ENCODE data around the gene TPH2.

The TPH2 gene

DNA sequence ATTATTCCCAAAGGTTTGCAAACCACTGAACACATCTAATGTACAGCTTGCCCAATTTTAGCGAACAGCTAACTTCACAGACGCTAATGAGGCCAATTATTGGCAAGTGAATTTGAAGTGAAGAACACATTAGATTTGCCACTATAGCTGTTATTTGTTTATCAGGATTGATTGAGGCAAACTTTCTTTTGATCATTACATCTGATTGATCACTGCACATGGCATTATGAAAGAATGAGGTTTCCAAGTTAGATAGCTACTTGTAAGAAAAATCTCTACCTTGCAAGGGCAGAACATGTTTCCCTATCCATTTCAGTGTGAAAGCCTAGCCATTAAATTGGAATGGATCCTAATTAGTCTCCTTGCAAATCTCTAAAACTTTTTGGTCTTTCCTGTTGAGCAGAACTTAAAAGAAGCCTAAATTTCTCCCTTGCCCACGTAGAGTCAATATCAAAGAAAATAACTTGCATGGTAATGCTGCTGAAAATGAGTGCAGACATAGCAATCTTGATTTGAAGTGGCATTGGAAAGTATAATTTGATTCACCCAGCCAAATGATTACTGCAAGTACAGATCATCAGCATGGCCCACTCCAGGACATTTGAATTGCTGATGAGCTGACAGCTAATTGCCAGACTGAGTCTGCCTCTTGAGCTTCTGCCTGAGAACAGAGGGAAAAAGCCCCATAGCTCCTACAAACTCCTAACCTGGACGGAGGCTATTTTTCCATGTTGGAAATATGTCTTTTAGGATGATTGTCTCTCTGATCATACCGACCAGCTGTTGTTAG is 98.6 kb downstream of the TPH2 start:
- H3K4me3 ChIP-seq (IDR thresholded peaks at IDR 0.05; ENCODE audit: insufficient read depth, low read depth, low read length), result no peak overlapping the region
- H3K4me1 ChIP-seq (ENCODE audit: low read depth, poor library complexity, severe bottlenecking), result no peaks in the 10 kb centered on the region
- H3K36me3 ChIP-seq (ENCODE audit: insufficient read depth), result no peaks in the 10 kb centered on the region
- H3K9ac ChIP-seq, result no peak overlapping the region
- TF ChIP-seq, protein P1, sequence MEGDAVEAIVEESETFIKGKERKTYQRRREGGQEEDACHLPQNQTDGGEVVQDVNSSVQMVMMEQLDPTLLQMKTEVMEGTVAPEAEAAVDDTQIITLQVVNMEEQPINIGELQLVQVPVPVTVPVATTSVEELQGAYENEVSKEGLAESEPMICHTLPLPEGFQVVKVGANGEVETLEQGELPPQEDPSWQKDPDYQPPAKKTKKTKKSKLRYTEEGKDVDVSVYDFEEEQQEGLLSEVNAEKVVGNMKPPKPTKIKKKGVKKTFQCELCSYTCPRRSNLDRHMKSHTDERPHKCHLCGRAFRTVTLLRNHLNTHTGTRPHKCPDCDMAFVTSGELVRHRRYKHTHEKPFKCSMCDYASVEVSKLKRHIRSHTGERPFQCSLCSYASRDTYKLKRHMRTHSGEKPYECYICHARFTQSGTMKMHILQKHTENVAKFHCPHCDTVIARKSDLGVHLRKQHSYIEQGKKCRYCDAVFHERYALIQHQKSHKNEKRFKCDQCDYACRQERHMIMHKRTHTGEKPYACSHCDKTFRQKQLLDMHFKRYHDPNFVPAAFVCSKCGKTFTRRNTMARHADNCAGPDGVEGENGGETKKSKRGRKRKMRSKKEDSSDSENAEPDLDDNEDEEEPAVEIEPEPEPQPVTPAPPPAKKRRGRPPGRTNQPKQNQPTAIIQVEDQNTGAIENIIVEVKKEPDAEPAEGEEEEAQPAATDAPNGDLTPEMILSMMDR (conservative IDR thresholded peaks at IDR 0.05; ENCODE audit: low read depth, low read length), result no peak
- H3K27ac ChIP-seq, result no peak overlapping the region
- H3K79me2 ChIP-seq (ENCODE audit: insufficient read depth, low read depth), result no peaks in the 10 kb centered on the region
- H3K27me3 ChIP-seq (ENCODE audit: insufficient read depth, low read depth), result no peaks in the 10 kb centered on the region
- no peak overlapping the region for H2AFZ ChIP-seq (ENCODE audit: low read depth)
- H3K4me2 ChIP-seq, result no peak overlapping the region
- no peaks in the 10 kb centered on the region for H4K20me1 ChIP-seq (ENCODE audit: insufficient read depth)

- no peak overlapping the region for H3K9ac ChIP-seq
- H2AFZ ChIP-seq (ENCODE audit: low read depth), result no peak overlapping the region
- H3K79me2 ChIP-seq (ENCODE audit: insufficient read depth, low read depth), result no peaks in the 10 kb centered on the region
- H3K36me3 ChIP-seq (ENCODE audit: insufficient read depth), result no peaks in the 10 kb centered on the region
- H3K4me3 ChIP-seq (IDR thresholded peaks at IDR 0.05; ENCODE audit: insufficient read depth, low read depth, low read length), result no peak overlapping the region
- H3K27me3 ChIP-seq (ENCODE audit: insufficient read depth, low read depth), result no peaks in the 10 kb centered on the region
- no peaks in the 10 kb centered on the region for H3K4me1 ChIP-seq (ENCODE audit: low read depth, poor library complexity, severe bottlenecking)
- no peak overlapping the region for H3K27ac ChIP-seq
- TF ChIP-seq, protein P1 (conservative IDR thresholded peaks at IDR 0.05; ENCODE audit: low read depth, low read length), result no peak
- no peaks in the 10 kb centered on the region for H4K20me1 ChIP-seq (ENCODE audit: insufficient read depth)
- H3K4me2 ChIP-seq, result no peak overlapping the region
Measured at GRCh38 chr12:72041811-72042210, 103.2 kb downstream of the TPH2 start.

- Histone ChIP-seq H3K4me1 (ENCODE audit: low read depth, poor library complexity, severe bottlenecking) (no peaks in the 10 kb centered on the region), H3K27me3 (ENCODE audit: insufficient read depth, low read depth) (no peaks in the 10 kb centered on the region), H2AFZ (ENCODE audit: low read depth) (no peak overlapping the region), H3K9ac (no peak overlapping the region), H3K4me2 (no peak overlapping the region), H4K20me1 (ENCODE audit: insufficient read depth) (no peaks in the 10 kb centered on the region), H3K4me3 (IDR thresholded peaks at IDR 0.05; ENCODE audit: insufficient read depth, low read depth, low read length) (no peak overlapping the region), H3K27ac (no peak overlapping the region), H3K79me2 (ENCODE audit: insufficient read depth, low read depth) (no peaks in the 10 kb centered on the region), H3K36me3 (ENCODE audit: insufficient read depth) (no peaks in the 10 kb centered on the region)
- TF ChIP-seq, protein P1 (conservative IDR thresholded peaks at IDR 0.05; ENCODE audit: low read depth, low read length), result no peak
Measured at GRCh38 chr12:72053604-72054003, 115.0 kb downstream of the TPH2 start.

GRCh38 chr12:72054511-72054910 is 115.9 kb downstream of the TPH2 start:
- TF ChIP-seq, protein P1 (conservative IDR thresholded peaks at IDR 0.05; ENCODE audit: low read depth, low read length), result no peak
- no peaks in the 10 kb centered on the region for H3K4me1 ChIP-seq (ENCODE audit: low read depth, poor library complexity, severe bottlenecking)
- H2AFZ ChIP-seq (ENCODE audit: low read depth), result no peak overlapping the region
- no peaks in the 10 kb centered on the region for H3K79me2 ChIP-seq (ENCODE audit: insufficient read depth, low read depth)
- no peak overlapping the region for H3K27ac ChIP-seq
- no peaks in the 10 kb centered on the region for H4K20me1 ChIP-seq (ENCODE audit: insufficient read depth)
- no peaks in the 10 kb centered on the region for H3K36me3 ChIP-seq (ENCODE audit: insufficient read depth)
- H3K4me2 ChIP-seq, result no peak overlapping the region
- H3K27me3 ChIP-seq (ENCODE audit: insufficient read depth, low read depth), result no peaks in the 10 kb centered on the region
- no peak overlapping the region for H3K4me3 ChIP-seq (IDR thresholded peaks at IDR 0.05; ENCODE audit: insufficient read depth, low read depth, low read length)
- H3K9ac ChIP-seq, result no peak overlapping the region
